ENCODE results near the gene TMEM273. TPM values are rescaled to one million over a fixed set of nuclear protein-coding genes. Genes with fewer than 3 reads are reported as not detected.
A peak's percentile ranks its signal among the peaks of the same experiment; 100 is the strongest.

The TMEM273 gene
- polyA plus RNA-seq (2013, experiment 1 of 2), result 0.14 TPM
- polyA plus RNA-seq (2013, experiment 2 of 2), result 0.11 TPM

- Histone ChIP-seq H3K4ac (ENCODE audit: low read length) (no peak within 1 kb of the TSS), H2BK15ac (ENCODE audit: low read length) (no peak within 1 kb of the TSS), H3K4me2 (ENCODE audit: insufficient read depth, low read length, poor library complexity, severe bottlenecking) (no peak within 1 kb of the TSS), H3K27me3 (ENCODE audit: control insufficient read depth in 3 of 3, insufficient read depth in 3 of 3, low read depth in 1 of 3, low read length in 3 of 3) (peaks cover 0 to 16% (median 0%) of the 10 kb centered on the region in 3 experiments), H3K4me1 (ENCODE audit: control insufficient read depth in 2 of 2, insufficient read depth in 1 of 2, low read depth in 1 of 2, low read length in 2 of 2) (peaks cover 0 to 5% of the 10 kb centered on the region in 2 donors), H3K36me3 (replicated peaks in 1 of 2; ENCODE audit: control insufficient read depth in 2 of 2, insufficient read depth in 2 of 2, low read length in 2 of 2) (no peaks in the 10 kb centered on the region), H2BK12ac (ENCODE audit: low read length) (no peak within 1 kb of the TSS), H3K23ac (ENCODE audit: low read depth, low read length, poor library complexity) (peak within 1 kb of the TSS; percentile 11), H2AK5ac (ENCODE audit: low read depth, low read length) (no peak within 1 kb of the TSS), H3K4me3 (ENCODE audit: low read length in 2 of 2) (no peak within 1 kb of the TSS), H4K91ac (ENCODE audit: low read depth, low read length, poor library complexity) (no peak within 1 kb of the TSS), H2BK5ac (ENCODE audit: low read length) (no peak within 1 kb of the TSS), H3K9me3 (replicated peaks in 1 of 2; ENCODE audit: control insufficient read depth in 2 of 2, insufficient read depth in 1 of 2, low read depth in 1 of 2, low read length in 2 of 2) (no peaks in the 10 kb centered on the region), H3K27ac (replicated peaks; ENCODE audit: low read length) (no peak within 1 kb of the TSS), H3K14ac (ENCODE audit: low read length) (no peak within 1 kb of the TSS), H3K9ac (ENCODE audit: low read depth, low read length, poor library complexity) (no peak within 1 kb of the TSS), H2BK120ac (ENCODE audit: low read depth, low read length) (no peak within 1 kb of the TSS), H2AFZ (ENCODE audit: low read length) (peak within 1 kb of the TSS; percentile 75), H4K8ac (ENCODE audit: low read depth, low read length) (no peak within 1 kb of the TSS), H3K18ac (ENCODE audit: low read length) (peak within 1 kb of the TSS; percentile 12), H3K79me1 (ENCODE audit: low read depth, low read length) (no peaks in the 10 kb centered on the region)
- WGBS, 2 donors (ENCODE audit: extremely low coverage in 2 of 2, insufficient read length in 2 of 2, insufficient replicate concordance in 1 of 2), result no CpG with 5 or more reads among the region's 9 CpGs
- no peak for DNase-seq (ENCODE audit: low spot score)
Observed at GRCh38 chr10:49187950-49188761, at the start of gene TMEM273. Gene TMEM273 (minus strand): TSS chr10:49188391. CDS start chr10:49188336, 55 bp downstream.

- no peak overlapping the region for H3K23ac ChIP-seq (ENCODE audit: low read depth, low read length, poor library complexity)
- no CpG with 5 or more reads among the region's 1 CpG for WGBS, 2 donors (ENCODE audit: extremely low coverage in 2 of 2, insufficient read length in 2 of 2, insufficient replicate concordance in 1 of 2)
- H2AFZ ChIP-seq (ENCODE audit: low read length), result no peak overlapping the region
- H3K4me1 ChIP-seq (ENCODE audit: control insufficient read depth in 2 of 2, insufficient read depth in 1 of 2, low read depth in 1 of 2, low read length in 2 of 2), result peaks cover 0 to under 1% of the 10 kb centered on the region in 2 donors
- H2BK15ac ChIP-seq (ENCODE audit: low read length), result no peak overlapping the region
- no peak overlapping the region for H3K18ac ChIP-seq (ENCODE audit: low read length)
- no peak overlapping the region for H2BK120ac ChIP-seq (ENCODE audit: low read depth, low read length)
- no peaks in the 10 kb centered on the region for H3K9me3 ChIP-seq (replicated peaks in 1 of 2; ENCODE audit: control insufficient read depth in 2 of 2, insufficient read depth in 1 of 2, low read depth in 1 of 2, low read length in 2 of 2)
- no peak overlapping the region for H2BK12ac ChIP-seq (ENCODE audit: low read length)
- H3K9ac ChIP-seq (ENCODE audit: low read depth, low read length, poor library complexity), result no peak overlapping the region
- peaks cover 0 to 2% (median 2%) of the 10 kb centered on the region in 3 experiments for H3K27me3 ChIP-seq (ENCODE audit: control insufficient read depth in 3 of 3, insufficient read depth in 3 of 3, low read depth in 1 of 3, low read length in 3 of 3)
- no peak overlapping the region for H3K14ac ChIP-seq (ENCODE audit: low read length)
- H3K27ac ChIP-seq (replicated peaks; ENCODE audit: low read length), result no peak overlapping the region
- no peak overlapping the region for H2BK5ac ChIP-seq (ENCODE audit: low read length)
- no peak overlapping the region for H2AK5ac ChIP-seq (ENCODE audit: low read depth, low read length)
- H3K36me3 ChIP-seq (replicated peaks in 1 of 2; ENCODE audit: control insufficient read depth in 2 of 2, insufficient read depth in 2 of 2, low read length in 2 of 2), result no peaks in the 10 kb centered on the region
- no peak overlapping the region for H3K4me3 ChIP-seq (ENCODE audit: low read length in 2 of 2)
- H4K8ac ChIP-seq (ENCODE audit: low read depth, low read length), result no peak overlapping the region
- H3K79me1 ChIP-seq (ENCODE audit: low read depth, low read length), result no peaks in the 10 kb centered on the region
- H3K4ac ChIP-seq (ENCODE audit: low read length), result no peak overlapping the region
- DNase-seq (ENCODE audit: low spot score), result no peak
- no peak overlapping the region for H4K91ac ChIP-seq (ENCODE audit: low read depth, low read length, poor library complexity)
- H3K4me2 ChIP-seq (ENCODE audit: insufficient read depth, low read length, poor library complexity, severe bottlenecking), result no peak overlapping the region
Observed at GRCh38 chr10:49237985-49238384, 49.8 kb upstream of the TMEM273 start.

DNA sequence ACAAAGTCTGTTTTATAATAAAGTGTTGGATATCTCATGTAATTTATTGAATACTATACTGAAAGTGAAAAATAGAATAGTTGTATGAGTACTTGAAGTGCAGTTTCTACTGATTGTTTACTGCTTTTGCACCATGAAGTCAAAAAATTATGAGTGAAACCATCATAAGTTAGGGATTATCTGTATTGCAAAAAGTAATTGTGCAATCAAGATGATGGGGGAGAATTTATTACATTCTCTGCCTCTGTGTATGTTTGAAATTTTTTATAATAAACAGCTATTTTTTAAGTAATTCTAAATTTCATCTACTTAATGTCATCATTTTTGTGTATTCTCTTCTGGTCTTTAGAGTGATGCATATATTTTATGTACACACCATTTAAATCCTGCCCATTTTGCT lies 47.2 kb upstream of the TMEM273 start:
- no peak overlapping the region for H3K27ac ChIP-seq (replicated peaks; ENCODE audit: low read length)
- no peak overlapping the region for H3K4me2 ChIP-seq (ENCODE audit: insufficient read depth, low read length, poor library complexity, severe bottlenecking)
- H3K79me1 ChIP-seq (ENCODE audit: low read depth, low read length), result no peaks in the 10 kb centered on the region
- H3K4ac ChIP-seq (ENCODE audit: low read length), result no peak overlapping the region
- H2BK5ac ChIP-seq (ENCODE audit: low read length), result no peak overlapping the region
- no peak overlapping the region for H3K4me3 ChIP-seq (ENCODE audit: low read length in 2 of 2)
- H4K8ac ChIP-seq (ENCODE audit: low read depth, low read length), result no peak overlapping the region
- H3K9ac ChIP-seq (ENCODE audit: low read depth, low read length, poor library complexity), result no peak overlapping the region
- no peaks in the 10 kb centered on the region for H3K9me3 ChIP-seq (replicated peaks in 1 of 2; ENCODE audit: control insufficient read depth in 2 of 2, insufficient read depth in 1 of 2, low read depth in 1 of 2, low read length in 2 of 2)
- H4K91ac ChIP-seq (ENCODE audit: low read depth, low read length, poor library complexity), result no peak overlapping the region
- H3K14ac ChIP-seq (ENCODE audit: low read length), result no peak overlapping the region
- H3K18ac ChIP-seq (ENCODE audit: low read length), result no peak overlapping the region
- H2BK12ac ChIP-seq (ENCODE audit: low read length), result no peak overlapping the region
- no peak overlapping the region for H2AFZ ChIP-seq (ENCODE audit: low read length)
- no peak overlapping the region for H2AK5ac ChIP-seq (ENCODE audit: low read depth, low read length)
- no peak for DNase-seq (ENCODE audit: low spot score)
- no peak overlapping the region for H2BK15ac ChIP-seq (ENCODE audit: low read length)
- H3K23ac ChIP-seq (ENCODE audit: low read depth, low read length, poor library complexity), result no peak overlapping the region
- H3K27me3 ChIP-seq (ENCODE audit: control insufficient read depth in 3 of 3, insufficient read depth in 3 of 3, low read depth in 1 of 3, low read length in 3 of 3), result peaks cover 0 to 2% (median 0%) of the 10 kb centered on the region in 3 experiments
- H2BK120ac ChIP-seq (ENCODE audit: low read depth, low read length), result no peak overlapping the region
- no peaks in the 10 kb centered on the region for H3K4me1 ChIP-seq (ENCODE audit: control insufficient read depth in 2 of 2, insufficient read depth in 1 of 2, low read depth in 1 of 2, low read length in 2 of 2)
- H3K36me3 ChIP-seq (replicated peaks in 1 of 2; ENCODE audit: control insufficient read depth in 2 of 2, insufficient read depth in 2 of 2, low read length in 2 of 2), result no peaks in the 10 kb centered on the region

DNA sequence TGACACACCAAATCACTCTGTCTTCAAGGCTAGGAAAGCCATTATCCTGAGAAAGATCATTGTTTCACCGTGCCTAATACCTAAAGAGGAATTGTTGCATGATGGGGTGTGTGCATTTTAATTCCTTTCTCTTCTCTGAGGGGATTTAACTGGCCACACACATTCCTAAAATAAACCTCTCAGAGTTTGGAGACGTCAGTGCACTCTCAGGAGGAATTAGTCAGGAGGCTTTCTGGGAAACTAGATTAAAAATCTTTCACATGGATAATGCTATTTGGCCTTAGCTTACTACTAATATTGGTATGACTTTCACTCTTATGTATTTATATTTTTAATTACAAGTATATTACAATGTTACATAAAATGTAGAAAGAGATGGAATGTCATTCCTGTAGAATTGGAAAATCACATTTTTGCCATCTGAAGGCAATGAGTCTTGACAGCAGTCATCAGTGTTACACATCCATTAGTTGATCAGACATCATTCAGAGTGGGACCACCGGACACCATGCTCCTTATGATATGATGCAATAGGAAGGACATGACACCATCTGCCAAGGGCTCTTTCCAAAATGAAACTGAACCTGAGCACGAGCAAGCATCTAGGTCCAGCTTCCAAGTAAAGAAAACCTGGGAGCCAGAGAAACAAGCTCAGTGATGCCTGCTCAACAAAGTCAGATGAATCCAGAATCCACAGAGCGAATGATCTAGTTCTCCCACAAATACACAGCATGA lies 43.1 kb upstream of the TMEM273 start:
- Histone ChIP-seq H3K4me2 (ENCODE audit: insufficient read depth, low read length, poor library complexity, severe bottlenecking) (no peak overlapping the region), H2AFZ (ENCODE audit: low read length) (no peak overlapping the region), H3K27ac (replicated peaks; ENCODE audit: low read length) (no peak overlapping the region), H3K23ac (ENCODE audit: low read depth, low read length, poor library complexity) (no peak overlapping the region), H2BK120ac (ENCODE audit: low read depth, low read length) (no peak overlapping the region), H3K27me3 (ENCODE audit: control insufficient read depth in 3 of 3, insufficient read depth in 3 of 3, low read depth in 1 of 3, low read length in 3 of 3) (no peaks in the 10 kb centered on the region), H2AK5ac (ENCODE audit: low read depth, low read length) (no peak overlapping the region), H3K9ac (ENCODE audit: low read depth, low read length, poor library complexity) (no peak overlapping the region), H2BK5ac (ENCODE audit: low read length) (no peak overlapping the region), H2BK12ac (ENCODE audit: low read length) (no peak overlapping the region), H3K18ac (ENCODE audit: low read length) (no peak overlapping the region), H4K91ac (ENCODE audit: low read depth, low read length, poor library complexity) (no peak overlapping the region), H3K79me1 (ENCODE audit: low read depth, low read length) (no peaks in the 10 kb centered on the region), H3K4me1 (ENCODE audit: control insufficient read depth in 2 of 2, insufficient read depth in 1 of 2, low read depth in 1 of 2, low read length in 2 of 2) (no peaks in the 10 kb centered on the region), H3K14ac (ENCODE audit: low read length) (no peak overlapping the region), H3K4me3 (ENCODE audit: low read length in 2 of 2) (no peak overlapping the region), H2BK15ac (ENCODE audit: low read length) (no peak overlapping the region), H3K36me3 (replicated peaks in 1 of 2; ENCODE audit: control insufficient read depth in 2 of 2, insufficient read depth in 2 of 2, low read length in 2 of 2) (no peaks in the 10 kb centered on the region), H3K9me3 (replicated peaks in 1 of 2; ENCODE audit: control insufficient read depth in 2 of 2, insufficient read depth in 1 of 2, low read depth in 1 of 2, low read length in 2 of 2) (no peaks in the 10 kb centered on the region), H3K4ac (ENCODE audit: low read length) (no peak overlapping the region), H4K8ac (ENCODE audit: low read depth, low read length) (no peak overlapping the region)
- no CpG with 5 or more reads among the region's 5 CpGs for whole genome bisulfite sequencing, 2 donors (ENCODE audit: extremely low coverage in 2 of 2, insufficient read length in 2 of 2, insufficient replicate concordance in 1 of 2)
- no peak for DNase-seq (ENCODE audit: low spot score)

All from neuronal stem cell (in vitro differentiated cells).